GM21825 (cell line): ENCODE data around the gene ZFP90.
"Not testable (repeated sequence)": the region's sequence is repeated elsewhere in the genome, so short reads cannot be mapped to it uniquely, and the experiment has no call there.

Source experiments
- ATAC-seq: cut with Tn5 transposase; IDR thresholded peaks from one replicate; pipeline ENCODE4 v1.9.1; 2021; ENCODE audit warnings: mild to moderate bottlenecking, moderate library complexity; ENCODE audit not compliant: unreplicated experiment

ZFP90 gene

DNA sequence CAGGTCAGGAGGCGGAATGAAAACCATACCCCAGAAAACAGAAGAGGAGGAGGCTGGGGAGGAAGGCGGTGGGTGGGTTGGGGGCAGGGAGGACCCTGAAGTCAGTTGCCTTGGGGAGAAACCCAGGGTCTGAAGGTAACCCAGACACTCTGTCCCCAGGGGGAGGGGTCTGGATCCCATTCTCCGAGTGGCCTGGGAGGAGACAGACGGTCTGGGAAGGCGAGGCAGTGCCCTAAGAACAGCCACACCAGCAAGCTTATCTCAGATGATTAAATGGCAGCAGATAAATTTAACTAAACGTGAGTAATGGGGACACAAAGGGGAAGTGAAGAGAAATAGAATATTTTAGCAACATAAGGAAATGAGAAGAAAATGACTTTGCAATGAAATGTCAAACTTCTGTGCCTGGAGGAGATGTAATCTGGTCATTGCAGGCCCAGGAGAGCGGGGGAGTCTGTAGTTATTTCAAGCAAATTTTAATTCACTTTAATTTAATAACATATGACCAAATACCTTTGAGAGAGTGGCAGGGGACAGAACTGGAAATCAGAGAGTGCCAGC lies 21.4 kb upstream of the ZFP90 start:
- ATAC-seq, result no peak

DNA sequence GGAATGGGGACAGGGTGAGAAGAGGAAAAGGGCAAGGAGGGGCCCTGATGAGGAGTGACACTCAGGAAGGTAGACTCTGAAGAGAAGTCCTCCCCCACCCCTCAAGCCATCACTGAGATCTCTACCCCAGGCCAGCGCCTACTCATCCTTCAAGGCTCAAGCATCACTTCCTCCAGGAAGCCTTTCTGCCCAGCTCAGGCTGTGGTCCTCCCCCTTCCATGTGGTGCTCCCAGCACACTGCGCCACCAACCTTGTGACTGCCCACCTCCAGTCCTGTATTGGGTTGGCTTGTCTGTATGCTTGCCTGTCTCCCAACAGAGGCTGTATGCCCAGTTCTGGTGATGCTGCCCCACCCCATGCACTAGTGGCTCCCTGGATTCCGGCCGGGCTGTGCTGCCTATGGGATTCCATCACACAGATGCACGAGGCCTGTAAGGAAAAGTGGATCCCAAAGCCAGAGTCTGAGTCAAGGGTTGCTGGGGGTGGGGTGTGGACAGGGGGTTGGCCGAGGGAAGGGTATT lies 19.8 kb upstream of the ZFP90 start:
- no peak for ATAC-seq

DNA sequence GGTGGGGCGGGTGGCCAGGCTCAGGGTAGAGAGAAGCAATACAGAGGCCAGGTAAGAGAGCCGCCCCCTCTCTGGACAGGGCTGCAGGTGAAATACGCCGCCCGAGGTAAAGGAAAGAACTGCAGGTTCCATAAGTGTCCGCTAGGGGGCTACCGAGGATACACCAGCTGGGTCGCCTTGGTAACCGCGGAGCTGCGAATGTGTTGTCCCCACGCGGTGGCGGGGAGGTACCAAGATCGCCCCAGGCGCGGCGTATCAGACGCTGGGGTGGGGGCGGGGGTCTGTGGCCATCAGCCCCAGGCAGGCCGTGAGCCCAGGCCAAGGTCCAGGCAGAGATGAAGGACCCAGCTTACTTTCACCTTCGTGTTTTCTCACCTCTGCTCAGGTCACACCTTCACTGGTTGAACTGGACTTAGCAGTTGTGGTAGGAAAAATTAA lies 18.4 kb upstream of the ZFP90 start:
- ATAC-seq, result peak; percentile 81

DNA sequence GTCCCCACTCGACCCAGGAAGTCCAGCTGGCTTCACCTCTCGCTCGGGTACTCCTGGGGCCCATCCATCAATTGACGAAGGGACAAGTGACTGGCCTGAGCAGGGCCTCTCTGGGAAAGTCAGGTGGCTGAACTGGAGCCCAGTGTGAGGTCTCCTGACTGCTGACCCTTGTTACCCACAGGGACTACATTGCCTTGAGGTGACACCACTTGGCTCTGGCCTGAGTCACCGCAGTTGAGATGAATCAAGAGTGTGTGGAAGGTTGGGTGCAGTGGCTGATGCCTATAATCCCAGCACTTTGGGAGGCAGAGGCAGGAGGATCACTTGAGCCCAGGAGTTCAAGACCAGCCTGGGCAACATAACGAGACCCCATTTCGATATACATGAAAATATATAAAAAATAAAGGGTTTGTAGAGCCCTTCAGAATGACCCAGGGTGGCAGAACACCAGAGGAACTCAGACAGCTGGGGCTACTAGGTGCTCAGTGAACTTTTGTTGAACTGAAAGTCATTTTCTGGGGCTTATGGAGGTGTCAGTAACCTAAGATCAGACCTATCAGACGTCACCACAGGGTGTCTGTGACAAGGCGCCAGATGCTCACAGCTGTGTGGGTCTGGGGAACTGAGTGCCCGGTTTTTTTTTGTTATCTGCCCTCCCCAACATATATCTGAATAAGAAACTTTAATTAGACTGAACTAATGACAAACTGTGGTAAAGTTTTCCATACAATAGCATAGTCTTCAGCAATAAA lies 14.8 kb upstream of the ZFP90 start:
- no peak for ATAC-seq

- no peak for ATAC-seq
These were observed 12.8 kb upstream of the ZFP90 start for GRCh38 chr16:68526143-68526781.

DNA sequence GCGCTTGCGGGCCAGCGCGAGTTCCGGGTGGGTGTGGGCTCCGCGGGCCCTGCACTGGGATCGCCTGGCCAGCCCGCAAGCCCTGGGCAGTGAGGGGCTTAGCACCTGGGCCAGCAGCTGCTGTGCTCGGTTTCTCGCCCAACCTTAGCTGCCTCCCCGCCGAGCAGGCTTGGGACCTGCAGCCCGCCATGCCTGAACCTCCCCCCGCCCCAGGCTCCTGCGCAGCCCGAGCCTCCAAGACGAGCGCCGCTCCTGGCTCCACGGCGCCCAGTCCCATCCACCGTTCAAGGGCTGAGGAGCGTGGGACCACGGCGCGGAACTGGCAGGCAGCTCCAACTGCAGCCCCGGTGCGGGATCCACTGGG lies 12.3 kb upstream of the ZFP90 start:
- no peak for ATAC-seq

GRCh38 chr16:68528233-68528632 lies 10.9 kb upstream of the ZFP90 start:
- ATAC-seq, result peak; percentile 9

- ATAC-seq, result peak; percentile 73
These were observed 10.3 kb upstream of the ZFP90 start for GRCh38 chr16:68528686-68529379.

DNA sequence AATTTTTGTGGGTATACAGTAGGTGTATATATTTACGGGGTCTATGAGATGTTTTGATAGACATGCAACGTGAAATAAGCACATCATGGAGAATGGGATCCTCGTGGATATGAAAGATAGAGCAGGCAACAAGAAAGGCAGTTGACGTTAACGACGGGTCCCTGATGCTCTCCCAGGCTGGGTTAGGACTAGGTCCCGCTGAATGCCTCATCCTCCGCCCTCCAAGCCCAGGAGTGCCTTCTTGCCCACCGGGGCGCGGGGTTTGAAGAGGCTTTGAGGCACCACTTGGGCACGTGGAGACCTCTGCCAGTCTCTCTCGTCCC lies 9.5 kb upstream of the ZFP90 start:
- peak; percentile 18 for ATAC-seq

DNA sequence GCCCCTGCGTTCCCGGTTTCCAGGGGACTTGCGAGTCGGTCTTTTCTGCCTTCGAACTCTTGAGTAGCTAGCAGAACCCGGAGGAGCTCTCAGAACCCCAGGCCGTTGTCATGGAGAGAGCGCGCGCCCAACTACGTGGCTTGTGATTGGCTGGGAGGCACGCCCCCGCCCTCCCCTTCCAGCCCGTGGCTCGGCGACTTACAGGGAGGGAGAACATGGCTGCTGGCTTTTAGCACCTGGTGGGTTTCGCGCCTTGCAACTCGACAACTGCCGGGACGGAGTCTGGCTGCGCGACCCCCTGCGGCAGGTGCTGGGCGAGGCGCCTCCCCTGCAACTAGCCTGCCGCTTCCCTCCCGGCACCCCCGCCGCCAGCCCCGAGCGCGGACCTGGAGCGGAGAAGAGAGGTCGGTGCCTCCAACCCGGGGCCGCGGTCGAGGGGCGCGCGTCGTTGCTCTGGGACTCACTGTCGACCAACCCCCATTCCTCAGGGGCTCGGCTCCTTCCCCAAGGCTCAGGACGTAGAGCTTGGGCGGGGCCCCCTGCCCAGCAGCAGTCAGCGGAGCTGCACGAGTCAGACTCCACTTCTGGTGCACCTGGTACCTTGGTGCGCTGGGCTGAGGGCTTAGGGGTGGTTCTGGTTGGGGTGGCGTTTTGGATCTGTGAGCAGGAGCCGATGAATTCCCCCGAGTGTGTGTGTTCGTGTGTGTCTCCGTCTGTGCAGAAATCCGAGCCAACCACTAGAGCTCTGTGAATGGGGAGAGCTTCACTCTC lies 9.0 kb upstream of the ZFP90 start:
- peak; percentile 78 for ATAC-seq

- no peak for ATAC-seq
These were observed 5.2 kb upstream of the ZFP90 start for GRCh38 chr16:68533937-68534336.

- ATAC-seq, result no peak
These were observed 3.8 kb upstream of the ZFP90 start for GRCh38 chr16:68535331-68535730.

- ATAC-seq, result peak; percentile 13
These were observed 684 bp downstream of the ZFP90 start for GRCh38 chr16:68539711-68540239.

- no peak for ATAC-seq
These were observed 9.9 kb downstream of the ZFP90 start for GRCh38 chr16:68548947-68549346.

DNA sequence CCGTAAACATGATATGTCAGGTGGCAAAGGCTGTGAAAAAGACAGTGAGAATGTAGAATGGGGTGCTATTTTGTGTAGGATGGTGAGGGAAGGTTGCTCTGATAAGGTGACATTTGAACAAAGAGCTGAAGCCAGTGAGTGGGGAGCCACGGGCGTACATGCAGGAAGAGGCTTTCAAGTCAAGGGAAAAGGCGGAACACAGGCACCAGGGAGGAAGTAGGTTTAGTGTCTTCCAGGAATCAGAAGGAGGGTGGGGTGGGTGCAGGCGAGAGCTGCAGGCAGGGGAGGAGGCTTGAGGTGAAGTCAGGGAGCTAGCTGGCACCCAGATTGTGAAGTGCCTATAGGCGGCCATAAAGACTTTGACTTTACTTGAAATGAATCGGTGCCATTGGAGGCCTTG lies 14.1 kb downstream of the ZFP90 start:
- ATAC-seq, result no peak

DNA sequence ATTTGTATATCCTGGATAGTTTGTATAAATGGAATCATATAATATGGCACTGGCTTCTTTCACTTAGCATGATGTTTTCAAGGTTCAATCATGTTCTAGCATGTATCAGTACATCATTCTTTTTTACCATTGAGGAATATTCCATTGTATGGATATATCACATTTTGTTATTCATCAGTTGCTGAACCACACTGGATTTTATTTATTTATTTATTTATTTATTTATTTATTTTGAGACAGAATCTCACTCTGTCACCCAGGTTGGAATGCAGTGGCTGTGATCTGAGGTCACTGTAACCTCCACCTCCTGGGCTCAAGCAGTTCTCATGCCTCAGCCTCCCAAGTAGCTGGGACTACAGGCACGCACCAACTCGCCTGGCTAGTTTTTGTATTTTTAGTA lies 21.2 kb downstream of the ZFP90 start:
- ATAC-seq, result not testable (repeated sequence)

- no peak for ATAC-seq
These were observed 24.7 kb downstream of the ZFP90 start for GRCh38 chr16:68563631-68564381.

DNA sequence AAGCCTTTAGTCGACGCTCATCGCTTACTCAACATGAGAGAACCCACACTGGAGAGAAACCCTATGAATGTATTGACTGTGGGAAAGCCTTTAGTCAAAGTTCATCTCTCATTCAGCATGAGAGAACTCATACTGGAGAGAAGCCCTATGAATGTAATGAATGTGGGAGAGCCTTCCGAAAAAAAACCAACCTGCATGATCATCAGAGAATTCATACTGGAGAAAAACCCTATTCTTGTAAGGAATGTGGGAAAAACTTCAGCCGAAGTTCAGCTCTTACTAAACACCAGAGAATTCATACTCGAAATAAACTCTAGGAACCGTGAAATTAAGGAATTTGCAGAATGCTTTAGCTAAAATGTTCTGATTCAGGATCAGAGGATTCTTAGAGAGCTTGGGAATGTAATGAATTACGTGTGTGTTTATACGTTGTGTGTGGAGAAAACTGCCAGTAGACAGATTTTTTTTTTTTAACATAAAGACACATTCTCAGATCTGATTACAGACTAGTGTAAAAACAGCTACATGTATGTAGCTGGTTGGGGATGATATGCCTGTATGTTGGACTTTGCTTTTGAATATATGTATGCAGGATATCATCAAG lies 25.4 kb downstream of the ZFP90 start:
- ATAC-seq, result no peak

DNA sequence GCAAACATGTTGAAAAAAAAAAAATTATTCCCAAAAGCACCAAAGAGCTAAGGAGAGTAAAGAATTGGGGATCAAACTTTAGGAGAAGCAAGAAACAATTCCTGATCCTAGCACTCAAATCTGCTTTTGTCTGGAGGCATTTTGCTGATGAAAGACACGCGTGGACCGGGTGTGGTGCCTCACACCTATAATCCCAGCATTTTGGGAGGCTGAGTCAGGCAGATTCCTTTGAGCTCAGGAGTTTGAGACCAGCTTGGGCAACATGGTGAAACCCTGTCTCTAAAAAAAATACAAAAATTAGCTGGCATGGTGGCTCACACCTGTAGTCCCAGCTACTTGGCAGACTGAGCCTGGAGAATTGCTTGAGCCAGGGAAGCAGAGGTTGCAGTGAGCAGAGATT lies 35.4 kb downstream of the ZFP90 start:
- ATAC-seq, result no peak

DNA sequence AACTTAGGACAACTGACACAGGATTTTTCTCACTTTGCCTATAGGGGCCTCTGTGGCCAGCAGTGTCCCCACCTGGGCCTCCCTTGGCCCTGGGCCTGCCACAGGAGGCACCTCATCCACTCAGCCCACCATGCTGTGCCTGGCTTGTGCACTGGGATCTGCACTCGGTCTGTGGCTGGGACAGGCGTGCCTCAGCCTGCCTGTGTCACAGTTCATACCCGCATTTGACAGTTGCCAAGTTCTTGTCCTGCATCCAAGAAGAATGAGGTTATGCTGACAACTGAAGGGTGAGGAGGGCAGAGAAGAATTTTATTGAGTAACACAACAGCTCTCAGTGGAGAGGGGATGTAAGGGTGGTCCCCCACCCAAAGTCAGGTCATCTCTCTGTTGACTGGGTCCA lies 36.0 kb downstream of the ZFP90 start:
- ATAC-seq, result no peak
